Muscle of back (tissue), 13 donors: ENCODE data around the gene FRMD3. TPM values are rescaled to one million over a fixed set of nuclear protein-coding genes. Genes with fewer than 3 reads are reported as not detected.

Experiments
- DNase-seq, 3 donors: peaks; one replicate each; pipeline versions ENCODE4 v3.0.0 to v3.0.0-alpha.2; 2013
- long read RNA-seq, 9 donors: transcript quantifications; one replicate each; lab custom pipeline, GENCODE V29; 2026
- polyA plus RNA-seq, 10 donors: library from polyadenylated mRNA; unstranded; fragments of 120-200 nt; gene quantifications; one replicate each; pipeline ENCODE4 v1.2.1, GENCODE V29; 2013; ENCODE audit not compliant: insufficient read length in 10 of 10

Gene FRMD3
- polyA plus RNA-seq, result 10 to 100 TPM; 22.5 to 37.8 (median 29.4) TPM
- long read RNA-seq, donor 1, transcript FRMD3-202 (3 exons, 964 nt), result major isoform, 14 of 19 reads
- long read RNA-seq, donor 1, partial matches to known transcripts, result 5 of 19 reads
- long read RNA-seq, donor 1, other reads (novel, unspliced or antisense), result 0 of 19 reads
- long read RNA-seq, donor 2, transcript FRMD3-202 (3 exons, 964 nt), result major isoform, 5 of 10 reads
- long read RNA-seq, donor 2, partial matches to known transcripts, result 5 of 10 reads
- long read RNA-seq, donor 2, other reads (novel, unspliced or antisense), result 0 of 10 reads
- long read RNA-seq, donor 3, result 0 reads
- long read RNA-seq, donor 4, full-length matches to known transcripts, result 13 of 20 reads
- long read RNA-seq, donor 4, partial matches to known transcripts, result 7 of 20 reads
- long read RNA-seq, donor 4, other reads (novel, unspliced or antisense), result 0 of 20 reads
- long read RNA-seq, donor 5, full-length matches to known transcripts, result 10 of 17 reads
- long read RNA-seq, donor 5, partial matches to known transcripts, result 7 of 17 reads
- long read RNA-seq, donor 5, other reads (novel, unspliced or antisense), result 0 of 17 reads
- long read RNA-seq, donor 6, full-length matches to known transcripts, result 15 of 15 reads
- long read RNA-seq, donor 6, partial matches to known transcripts, result 0 of 15 reads
- long read RNA-seq, donor 6, other reads (novel, unspliced or antisense), result 0 of 15 reads
- long read RNA-seq, donor 7, full-length matches to known transcripts, result 8 of 15 reads
- long read RNA-seq, donor 7, partial matches to known transcripts, result 7 of 15 reads
- long read RNA-seq, donor 7, other reads (novel, unspliced or antisense), result 0 of 15 reads
- long read RNA-seq, donor 8, transcript FRMD3-202 (3 exons, 964 nt), result major isoform, 13 of 21 reads
- long read RNA-seq, donor 8, partial matches to known transcripts, result 8 of 21 reads
- long read RNA-seq, donor 8, other reads (novel, unspliced or antisense), result 0 of 21 reads
- long read RNA-seq, donor 9, result 0 reads

DNA sequence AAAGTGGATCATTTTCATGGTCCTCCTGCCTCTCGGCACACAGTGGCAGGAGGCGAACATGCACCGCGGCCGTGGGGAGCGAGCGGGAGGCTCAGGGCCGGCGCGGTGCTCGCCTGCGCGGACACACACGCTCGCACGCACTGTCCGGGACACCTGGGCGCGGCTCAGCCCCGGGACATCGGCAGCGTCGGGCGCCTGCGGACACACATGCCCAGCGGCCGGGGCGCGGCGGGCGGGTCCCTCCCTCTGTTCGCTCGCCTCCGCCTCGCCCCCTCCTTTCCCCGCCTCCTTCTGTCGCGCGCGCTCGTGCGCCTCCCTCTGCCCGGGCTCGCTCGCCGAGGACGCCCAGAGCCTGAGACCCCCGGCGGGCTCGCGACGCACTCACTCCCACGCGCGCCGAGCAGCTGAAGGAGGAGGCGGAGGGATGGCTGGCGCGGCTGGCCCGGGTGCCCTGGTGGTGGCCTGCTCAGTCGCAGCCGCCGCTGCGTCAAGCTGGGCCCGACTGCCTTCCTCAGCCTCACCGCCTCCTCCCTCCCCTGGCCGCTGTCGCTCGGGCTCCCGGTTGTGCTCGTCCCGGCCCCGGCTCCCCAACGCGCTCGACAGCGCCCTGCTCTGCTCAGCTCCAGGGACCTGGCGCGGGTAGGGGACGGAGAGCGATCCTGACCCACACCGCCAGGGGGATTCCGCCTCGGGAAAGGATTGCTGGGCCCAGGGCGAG lies at the start of gene FRMD3:
Gene FRMD3, minus strand, starts transcription at position 230 of the 718 bp plus-strand sequence. Its CDS starts 170 bp downstream, at position 60.
- peak; percentile 75 to 93 (median 77) for DNase-seq

DNA sequence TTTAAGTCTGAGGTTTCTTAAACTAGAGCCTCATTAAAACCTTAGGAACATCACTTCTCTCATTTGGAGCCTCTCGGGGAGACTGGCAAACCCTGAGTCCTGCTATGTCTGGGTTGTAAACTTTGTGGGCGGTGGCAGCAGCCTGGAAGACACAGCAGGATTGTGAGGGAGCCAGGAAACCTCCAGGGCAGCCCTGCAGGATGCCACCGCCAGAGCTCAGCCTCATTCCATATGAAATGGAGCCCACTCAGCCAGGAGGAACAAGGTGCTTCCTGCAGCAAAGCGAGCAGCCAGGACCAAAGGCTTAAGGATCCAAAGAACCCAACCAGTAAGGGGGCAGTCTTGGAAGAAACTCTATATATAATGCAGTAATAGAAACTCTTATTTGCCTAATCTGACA lies 46.8 kb upstream of the FRMD3 start:
- DNase-seq, result no peak

DNA sequence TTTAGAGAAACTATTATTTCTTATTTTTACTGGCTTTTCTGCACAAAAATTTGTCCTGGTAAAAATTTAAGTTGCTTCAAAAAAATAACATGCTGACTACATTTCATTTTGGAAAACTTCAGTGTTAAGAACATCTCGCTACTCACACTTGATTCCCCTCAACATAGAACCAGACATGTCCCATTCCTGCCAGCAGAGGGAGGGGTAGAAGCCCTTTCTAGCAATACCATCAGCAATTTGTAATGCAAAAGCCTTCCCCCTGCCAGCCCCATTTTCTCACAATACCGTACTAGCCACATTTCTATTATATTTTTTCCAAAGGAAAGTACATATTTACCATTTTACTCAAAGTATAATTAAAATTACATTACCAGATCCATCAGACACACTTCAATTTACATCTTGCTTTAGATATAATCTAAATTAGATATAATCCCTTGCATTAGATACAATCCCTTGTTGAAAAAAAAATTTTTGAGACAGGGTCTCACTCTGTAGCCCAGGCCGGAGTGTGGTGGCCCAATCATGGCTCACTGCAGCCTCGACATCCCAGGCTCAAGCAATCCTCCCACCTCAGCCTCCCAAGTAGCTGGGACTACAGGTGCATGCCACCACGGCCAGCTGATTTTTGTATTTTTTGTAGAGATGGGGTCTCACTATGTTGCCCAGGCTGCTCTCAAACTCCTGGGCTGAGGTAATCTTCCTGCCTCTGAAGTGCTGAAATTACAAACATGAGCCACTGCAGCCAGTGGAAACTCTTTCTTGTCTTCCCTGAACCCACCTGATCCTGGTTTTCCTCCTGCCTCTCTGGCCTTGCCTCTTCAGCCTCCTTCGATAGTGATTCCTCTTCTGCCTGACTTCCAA lies 45.2 kb upstream of the FRMD3 start:
- peak; percentile 45 to 72 (median 62) for DNase-seq

DNA sequence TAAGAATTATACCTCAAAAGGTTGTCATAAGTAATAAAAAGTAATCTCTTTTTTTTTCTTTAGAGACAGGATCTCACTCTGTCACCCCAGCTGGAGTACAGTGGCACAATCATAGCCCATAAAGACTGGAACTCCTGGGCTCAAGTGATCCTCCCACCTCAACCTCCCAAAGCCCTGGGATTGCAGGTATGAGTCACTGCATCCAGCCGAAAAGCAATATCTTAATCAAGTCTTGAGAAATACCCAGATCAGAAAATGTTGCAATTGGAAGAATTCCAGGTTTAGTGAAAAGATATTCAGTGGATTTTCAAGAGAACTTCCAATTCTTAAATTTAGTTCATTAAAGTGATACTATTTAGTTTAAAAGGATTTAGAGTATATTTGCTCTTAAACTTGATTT lies 43.8 kb upstream of the FRMD3 start:
- DNase-seq, result no peak

DNA sequence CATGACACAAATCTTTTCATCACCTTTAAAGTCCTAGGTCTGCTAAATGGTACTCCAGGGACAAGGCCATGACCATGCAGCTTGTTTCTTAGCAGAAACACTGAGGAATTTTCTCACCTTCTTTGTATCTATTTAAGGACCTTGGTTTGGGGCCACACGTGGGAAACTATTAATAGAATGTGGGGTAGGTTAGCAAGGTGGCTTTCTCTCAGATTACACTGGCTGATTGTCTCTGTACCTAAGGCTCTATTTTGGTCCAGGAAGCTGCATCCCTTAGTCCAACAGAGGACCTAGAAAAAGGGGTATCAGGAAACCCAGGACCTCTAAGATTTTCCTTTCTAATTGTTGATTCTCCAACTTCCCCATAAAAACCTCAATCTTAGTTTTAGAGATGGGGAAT lies 36.3 kb upstream of the FRMD3 start:
- no peak for DNase-seq

DNA sequence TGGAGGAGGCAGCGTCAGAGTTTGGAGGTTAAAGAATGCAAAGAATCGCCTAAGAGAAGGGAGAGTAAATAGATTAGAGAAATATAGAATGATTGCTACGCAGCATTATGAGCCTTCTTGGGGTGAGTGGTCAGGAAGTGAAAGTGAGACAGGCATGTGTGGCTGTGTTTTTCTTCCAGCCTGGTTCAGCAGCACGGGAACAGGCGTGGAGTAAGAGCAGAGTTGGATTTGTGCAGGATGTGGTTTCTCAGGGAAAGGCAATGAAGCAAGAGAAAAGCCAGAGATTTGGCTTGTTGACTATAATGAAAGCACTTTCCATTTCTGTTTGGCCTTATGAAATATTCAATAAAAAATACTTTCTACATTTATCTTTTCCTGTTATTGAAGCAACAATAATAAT lies 34.3 kb upstream of the FRMD3 start:
- peak in 1 of 3 donors; percentile 37 for DNase-seq

DNA sequence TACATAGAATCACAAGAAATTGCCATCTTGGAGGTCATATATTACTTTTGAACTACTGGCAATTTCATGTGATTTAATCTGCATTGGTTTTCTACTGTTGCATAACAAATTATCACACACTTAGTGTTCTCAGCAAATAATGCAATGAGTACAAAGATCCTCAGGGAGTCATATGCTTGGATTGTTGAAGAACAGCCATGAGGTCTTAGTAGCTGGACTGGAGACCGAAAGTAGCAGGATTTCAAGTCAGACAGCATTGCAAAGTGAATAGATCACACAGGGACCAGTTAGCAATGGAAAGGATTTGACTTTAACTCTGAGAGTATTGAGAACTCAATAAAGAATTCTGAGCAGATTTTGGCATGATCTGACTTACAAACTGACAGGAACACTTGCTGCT lies 32.2 kb upstream of the FRMD3 start:
- peak in 1 of 3 donors; percentile 40 for DNase-seq

DNA sequence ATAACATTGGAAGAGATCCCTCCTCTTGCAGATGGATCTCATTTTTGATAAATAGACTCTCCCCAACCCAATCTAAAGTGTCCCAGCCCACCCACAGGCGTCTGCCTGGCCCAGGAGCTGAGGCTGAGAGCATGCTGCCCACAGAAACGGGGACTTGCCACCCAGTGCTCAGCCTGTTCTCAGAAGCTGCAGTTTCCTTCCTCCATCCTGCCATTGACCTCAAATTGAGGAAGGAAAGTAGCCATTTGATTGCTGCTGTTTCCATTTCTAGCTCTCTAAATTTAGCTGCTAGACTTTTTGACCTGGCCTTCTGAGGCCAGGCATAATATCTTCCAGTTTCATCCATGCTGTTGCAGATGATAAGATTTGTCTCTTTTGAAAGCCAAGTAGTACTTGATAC lies 31.1 kb upstream of the FRMD3 start:
- peak in 1 of 3 donors; percentile 20 for DNase-seq

DNA sequence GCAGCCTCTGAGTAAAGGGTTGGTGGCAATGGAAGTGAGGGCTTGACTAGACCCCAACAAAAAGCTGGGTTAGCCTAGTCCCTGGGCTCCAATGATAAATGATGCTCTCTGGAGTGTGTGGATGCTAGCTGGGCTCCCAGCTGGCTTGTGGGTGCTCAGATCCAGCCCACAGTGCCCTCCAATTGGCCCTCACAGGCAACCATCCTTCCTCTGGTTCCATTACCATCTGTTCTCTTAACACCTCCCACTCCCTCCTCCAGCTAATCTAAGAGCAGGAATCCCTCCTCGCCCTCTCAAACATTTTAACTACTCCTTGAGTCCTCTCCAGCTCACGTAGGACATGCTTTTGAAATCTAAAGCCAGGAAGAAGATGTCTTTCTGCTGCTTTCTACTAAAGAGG lies 25.2 kb upstream of the FRMD3 start:
- no peak for DNase-seq

DNA sequence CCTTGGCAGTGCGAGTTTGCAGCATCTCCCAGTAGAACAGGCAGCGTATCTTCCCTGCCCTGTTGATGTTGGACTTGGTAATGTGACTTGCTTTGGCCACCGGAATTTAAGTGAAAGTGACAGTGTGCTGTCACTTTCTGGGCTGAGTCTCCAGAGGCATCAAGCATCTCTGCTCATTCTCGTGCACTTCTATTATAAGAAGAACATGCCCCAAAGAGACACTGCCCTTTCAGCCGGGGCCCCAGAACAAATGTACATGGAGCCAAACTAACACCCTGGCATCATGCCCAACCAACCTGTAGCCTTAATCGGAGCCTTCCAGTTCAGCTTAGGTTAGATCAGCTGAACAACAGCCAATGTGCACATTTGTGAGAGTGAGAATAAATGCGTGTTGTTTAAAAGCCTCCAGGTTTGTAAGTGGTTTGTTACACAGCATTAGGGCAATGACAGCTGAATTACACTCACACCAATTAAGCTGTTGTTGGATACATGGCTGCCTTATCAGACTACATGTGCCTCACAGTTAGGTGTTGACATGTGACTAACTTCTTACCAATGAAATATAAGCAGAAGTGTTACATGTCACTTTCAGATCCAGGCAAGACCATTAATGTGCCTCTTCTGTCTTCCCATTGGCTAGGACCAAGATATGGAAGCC lies 22.1 kb upstream of the FRMD3 start:
- no peak for DNase-seq

DNA sequence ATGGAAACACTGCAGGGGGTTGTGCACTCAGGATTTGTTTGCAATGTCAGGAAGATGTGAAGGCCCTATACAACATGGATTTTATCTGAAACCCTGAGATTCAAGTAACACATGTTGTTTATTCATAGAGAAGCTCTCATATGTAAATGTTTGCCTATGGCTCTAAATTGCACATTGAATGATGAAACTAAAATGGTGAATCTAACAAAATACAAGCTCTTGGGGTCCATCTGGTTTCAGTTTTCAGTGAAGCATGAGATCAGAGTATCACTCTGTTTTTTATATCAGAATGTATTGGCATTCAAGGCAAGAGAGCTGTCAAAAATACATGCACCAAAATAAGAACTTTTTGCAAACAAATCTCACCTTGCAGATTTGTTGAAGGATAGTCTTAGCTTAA lies 19.6 kb upstream of the FRMD3 start:
- DNase-seq, result no peak

DNA sequence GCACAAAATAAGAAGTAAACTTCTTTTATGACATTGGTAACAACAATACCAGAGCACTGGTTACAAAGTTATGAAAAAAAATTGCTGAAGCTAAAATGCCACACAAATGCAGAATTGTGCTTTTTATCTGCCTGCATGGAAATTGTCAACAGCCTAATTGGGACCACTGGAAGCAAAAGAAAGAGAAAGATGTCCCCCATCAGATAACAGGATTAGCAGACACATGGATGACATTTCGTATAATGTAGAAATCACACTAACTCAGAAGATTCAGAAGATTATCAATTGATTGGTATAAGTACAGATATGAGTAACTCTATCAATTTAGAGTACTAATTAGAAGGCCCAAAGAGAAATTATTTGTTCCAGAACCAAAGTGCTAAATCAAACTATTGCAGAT lies 19.1 kb upstream of the FRMD3 start:
- no peak for DNase-seq

DNA sequence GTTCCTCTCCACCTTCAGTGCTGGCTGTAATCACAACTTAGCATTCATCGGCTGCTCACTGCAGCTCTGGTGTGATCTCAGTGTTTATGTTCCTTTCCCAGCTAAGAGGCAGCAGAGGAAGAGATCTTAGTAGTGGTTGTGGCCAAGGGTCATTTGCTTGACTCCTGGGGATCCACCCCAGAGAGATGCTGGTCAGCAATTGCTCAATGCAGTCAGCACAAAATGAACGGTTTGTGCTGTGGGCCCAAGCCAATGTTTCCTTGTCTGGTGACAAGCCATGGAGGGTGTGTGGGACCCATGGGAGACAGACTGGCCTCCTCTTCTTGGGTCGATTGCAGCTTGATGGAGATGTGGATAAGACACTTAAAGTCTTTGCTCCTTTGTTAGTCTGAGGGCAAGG lies 16.1 kb upstream of the FRMD3 start:
- DNase-seq, result no peak

DNA sequence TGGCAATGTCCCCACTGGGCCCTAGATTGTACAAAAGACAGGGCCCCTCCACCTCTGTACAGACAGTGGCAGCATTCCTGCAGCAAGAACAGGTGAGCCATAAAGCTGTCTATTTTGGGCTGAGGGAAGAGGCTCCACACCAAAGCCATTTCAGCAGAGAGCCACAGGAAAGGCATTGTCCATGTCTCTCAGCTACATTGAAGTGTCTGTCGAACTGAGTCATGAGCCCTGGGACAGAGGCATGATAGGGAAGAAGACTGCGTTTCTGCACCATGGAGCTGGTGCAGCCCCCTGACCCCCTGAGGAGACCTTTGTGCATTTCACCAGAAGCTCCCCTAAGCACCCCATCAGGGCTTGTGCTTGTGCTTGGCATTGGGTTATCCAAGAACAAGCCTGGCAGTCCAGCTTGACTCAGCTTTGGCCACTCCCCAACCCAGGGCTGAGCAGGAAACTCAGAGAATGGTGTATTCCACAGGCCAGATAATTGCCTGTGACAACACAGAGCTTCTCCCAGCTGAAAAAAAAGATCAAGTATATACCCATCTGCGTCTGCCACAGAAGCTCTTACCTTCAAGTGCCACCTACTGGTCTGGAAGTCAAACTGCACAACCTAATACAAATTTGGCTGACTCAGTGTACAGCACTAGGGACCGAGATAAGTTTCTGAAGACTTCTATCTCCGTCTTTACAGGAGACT lies 5.9 kb upstream of the FRMD3 start:
- peak in 2 of 3 donors; percentile 41 to 65 for DNase-seq

DNA sequence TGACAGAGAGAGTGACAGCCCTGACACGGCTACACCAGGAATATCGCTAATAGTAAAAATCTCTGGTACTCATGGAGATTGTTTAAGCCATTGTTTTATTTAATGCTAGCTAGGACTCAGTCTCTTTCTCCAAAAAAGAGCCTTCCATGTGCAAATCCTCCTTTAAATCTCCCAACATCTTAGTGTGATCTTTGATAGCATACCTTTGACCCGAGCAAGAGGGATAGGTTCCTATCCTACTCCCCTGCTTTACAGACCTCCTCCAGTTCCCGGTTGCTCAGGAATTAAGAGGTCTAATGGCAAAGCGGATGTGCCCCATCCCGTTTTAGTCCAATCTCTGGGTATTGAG lies 663 bp upstream of the FRMD3 start:
- no peak for DNase-seq

DNA sequence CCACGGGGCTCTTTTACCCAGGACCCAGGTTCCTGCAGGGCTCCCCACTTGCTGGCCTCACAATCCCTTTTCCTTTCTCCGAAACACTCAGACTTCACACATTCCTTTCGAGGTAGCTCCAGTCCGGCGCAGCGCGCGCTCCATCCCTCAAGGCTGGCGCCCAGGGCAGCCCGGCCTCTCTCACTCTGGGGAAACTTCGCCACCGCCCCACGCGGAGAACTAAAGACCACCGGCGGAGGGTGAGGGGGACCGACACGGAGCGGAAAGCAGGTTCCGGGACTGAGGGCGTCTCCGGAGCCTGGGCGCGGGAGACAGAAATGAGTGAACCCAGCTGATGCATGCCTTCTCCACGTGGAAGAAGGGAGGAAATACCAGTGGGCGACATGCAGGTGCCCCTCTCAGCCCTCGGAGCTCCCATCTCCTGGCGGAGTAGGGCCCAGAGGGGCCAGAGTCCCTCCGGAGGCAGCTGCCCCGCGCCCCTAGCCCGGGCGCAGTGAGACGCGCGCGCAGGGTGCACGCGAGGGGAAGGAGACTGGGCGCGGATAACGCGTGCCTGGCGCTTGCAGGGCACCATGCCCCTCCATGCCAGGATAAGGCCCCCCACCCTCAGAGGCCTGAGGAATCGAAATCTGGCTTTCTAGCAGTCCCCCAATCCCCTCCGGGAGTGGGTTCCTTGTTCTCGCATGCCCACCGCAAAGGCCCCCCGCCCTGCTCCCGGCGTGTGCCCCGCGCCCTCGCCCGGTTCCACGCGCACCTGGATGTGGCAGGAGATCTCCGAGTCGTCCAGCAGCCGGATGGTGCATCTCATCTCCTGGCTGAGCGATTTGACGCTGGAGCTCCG lies 650 bp downstream of the FRMD3 start:
- peak in 1 of 3 donors; percentile 47 for DNase-seq

DNA sequence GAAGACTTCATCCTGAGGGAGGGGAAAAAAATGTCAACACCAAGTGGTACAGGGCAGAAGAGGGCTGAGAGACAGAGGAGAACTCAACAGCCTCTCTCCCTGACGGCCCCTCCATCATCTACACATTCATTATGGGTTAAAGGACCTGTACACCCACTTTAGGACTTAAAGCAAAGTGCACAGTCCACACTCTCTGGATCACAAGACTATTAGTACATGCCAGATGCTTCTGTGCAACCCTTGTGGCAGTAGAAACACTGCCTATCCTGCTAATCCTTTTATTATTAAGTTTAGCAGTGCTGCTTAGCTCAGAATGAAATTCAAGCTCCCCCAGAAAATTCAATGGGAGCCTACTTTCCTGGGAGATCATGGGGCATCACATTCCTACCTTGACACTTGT lies 1.9 kb downstream of the FRMD3 start:
- peak in 1 of 3 donors; percentile 7 for DNase-seq

DNA sequence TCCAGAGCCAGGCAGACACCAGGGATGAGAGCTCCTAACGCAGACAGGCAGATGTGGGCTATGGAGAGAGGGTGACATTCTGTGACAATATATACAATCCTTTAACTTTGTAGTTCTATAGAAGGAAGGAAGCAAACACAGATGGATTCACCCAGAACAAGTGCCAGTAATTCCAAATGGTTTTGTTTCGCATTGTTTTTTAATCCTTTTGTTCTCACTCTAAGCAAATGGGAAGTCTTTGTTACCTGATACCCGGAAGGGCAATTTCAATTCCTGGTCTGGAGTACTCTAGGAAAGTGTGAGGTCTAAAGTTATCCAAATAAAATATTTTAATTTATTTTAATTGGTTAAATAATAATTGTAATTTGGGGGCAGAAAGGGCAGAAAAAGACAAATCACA lies 2.5 kb downstream of the FRMD3 start:
- no peak for DNase-seq

DNA sequence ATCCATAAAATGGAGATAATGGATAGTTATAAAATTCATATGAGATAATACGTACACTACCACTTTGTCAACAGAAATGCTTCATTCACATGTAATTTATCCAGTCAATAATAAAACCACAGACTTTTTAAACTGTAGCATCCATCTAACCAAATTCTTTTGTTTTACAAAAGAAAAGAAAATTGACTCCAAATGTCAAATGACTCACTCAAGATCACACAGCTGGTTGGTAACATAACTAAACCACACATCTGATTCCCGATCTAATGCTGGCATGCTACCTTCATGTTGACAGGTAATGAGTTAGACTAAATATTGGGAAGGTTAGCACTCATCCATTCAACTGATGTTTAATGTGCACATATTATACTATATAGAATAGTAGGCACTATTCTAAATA lies 4.9 kb downstream of the FRMD3 start:
- no peak for DNase-seq
